GDM1 (cell line): ENCODE measurements around the gene PPIB.
"Not testable (repeated sequence)": the region's sequence is repeated elsewhere in the genome, so short reads cannot be mapped to it uniquely, and the experiment has no call there.

Experiments used
- DNase-seq: peaks from one replicate; lab custom pipeline; 2025; lab: John Stamatoyannopoulos, UW

Gene PPIB

DNA sequence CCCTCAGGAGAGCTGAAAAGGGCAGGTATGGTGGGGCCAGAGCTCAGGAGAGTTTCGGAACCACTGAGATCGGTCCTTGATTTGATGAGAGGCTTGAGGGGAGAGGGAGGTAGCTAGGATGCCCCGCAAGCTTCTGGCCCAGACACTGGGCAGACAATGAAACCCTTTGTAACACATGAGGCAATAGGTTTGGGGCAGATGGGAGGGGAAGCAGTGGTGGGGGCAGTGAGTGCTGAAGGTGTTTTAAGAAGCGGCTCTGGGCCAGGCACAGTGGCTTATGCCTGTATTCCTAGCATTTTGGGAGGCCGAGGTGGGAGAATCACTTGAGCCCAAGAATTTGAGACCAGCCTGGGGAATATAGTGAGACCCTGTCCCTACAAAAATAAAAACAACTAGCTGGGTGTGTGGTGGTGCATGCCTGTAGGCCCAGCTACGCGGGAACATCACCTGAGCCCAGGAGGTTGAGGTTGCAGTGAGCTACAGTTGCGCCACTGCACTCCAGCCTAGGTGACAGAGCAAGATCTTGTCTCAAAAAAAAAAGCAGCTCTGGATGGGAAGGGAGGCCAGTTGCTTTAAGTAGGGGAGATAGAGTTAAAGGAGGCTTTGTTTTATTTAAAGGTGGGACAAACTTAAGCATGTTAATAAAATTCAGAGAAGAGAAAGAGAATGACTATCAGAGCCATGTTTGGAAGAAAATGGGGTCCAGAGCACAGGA, 20.9 kb downstream of the PPIB start:
- DNase-seq: no peak

- no peak for DNase-seq
Observed at GRCh38 chr15:64138331-64138941, 24.4 kb downstream of the PPIB start.

GRCh38 chr15:64137226-64137833, 25.5 kb downstream of the PPIB start:
- no peak for DNase-seq

- DNase-seq: no peak
Observed at GRCh38 chr15:64136347-64136746, 26.5 kb downstream of the PPIB start.

GRCh38 chr15:64134345-64134829, 28.4 kb downstream of the PPIB start:
- DNase-seq: no peak

GRCh38 chr15:64133623-64134344, 29.0 kb downstream of the PPIB start:
- DNase-seq: no peak

DNA sequence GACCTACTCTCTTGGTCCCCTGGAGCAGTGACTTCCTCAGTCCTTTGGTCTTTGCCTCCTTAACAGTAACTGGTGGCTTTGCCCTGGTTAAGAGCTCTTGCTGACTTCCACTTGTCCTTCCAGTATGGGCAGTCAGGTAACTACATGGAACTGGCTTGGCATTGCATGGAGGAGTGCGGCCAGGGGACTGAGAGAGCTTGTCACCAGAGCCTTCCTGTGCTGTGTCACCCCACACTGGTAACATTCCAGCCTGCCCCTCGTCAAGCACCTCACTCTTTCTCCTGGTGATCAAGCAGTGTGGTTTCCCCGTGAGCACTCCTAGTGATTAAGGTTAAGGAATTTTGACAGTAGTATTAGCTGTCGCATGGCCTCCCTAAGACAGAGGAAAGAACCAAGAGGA, 30.6 kb downstream of the PPIB start:
- DNase-seq: no peak

DNA sequence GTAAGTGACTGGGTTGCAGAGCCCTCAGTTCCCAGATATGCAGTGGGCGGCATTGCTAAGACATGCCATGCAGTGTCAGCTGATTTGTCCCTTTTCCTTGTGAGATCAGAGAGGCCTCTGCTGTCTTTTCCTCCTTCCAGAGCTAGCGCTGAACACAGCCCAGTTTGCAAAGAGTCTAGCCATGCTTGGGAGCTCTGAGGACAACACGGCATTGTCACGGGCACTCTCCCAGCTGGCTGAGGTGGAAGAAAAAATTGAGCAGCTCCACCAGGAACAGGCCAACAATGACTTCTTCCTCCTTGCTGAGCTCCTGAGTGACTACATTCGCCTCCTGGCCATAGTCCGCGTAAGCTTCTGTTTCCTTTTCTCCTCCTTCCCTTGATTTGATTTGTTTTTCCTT, 31.3 kb downstream of the PPIB start:
- no peak for DNase-seq

DNA sequence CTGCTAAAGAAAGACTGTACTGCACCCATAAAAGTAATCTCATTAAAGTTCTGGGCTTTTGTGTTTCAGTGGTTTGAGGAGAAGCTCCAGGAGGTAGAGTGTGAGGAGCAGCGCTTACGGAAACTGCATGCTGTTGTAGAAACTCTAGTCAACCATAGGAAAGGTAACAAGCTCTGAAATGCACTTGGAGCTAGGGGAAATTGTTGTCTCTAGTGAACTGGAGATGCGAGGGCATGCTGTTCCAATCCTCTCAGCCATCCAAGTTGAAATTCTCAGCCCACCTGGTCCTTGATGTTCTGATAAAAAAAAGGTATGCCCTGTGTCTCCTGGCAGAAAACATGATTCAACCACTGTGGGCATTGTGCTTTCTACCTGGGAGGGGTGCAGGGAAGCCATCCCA, 32.7 kb downstream of the PPIB start:
- no peak for DNase-seq

- DNase-seq: no peak
Observed at GRCh38 chr15:64127521-64128270, 35.1 kb downstream of the PPIB start.

GRCh38 chr15:64125978-64126377, 36.8 kb downstream of the PPIB start:
- DNase-seq: no peak

DNA sequence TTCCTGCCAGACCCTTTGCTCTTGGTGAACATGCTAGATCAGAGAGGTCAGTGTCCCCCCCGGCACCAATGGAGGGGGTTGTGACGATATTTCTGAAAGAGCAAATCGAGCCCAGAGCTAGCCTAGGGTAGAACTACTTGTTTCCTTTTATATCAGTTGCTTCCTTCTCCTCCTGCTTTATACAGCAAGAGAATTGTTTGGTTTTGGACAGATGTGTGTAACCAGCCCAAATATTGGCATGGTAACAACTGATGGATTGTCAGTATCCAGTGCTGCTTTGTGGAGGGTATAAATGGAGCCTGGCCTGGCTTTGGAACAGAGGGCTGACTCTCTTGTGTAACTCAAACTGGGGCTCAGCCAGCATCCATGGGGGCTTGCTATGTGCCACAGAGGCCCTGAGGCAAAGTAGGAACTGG, 39.9 kb downstream of the PPIB start:
- DNase-seq: no peak

DNA sequence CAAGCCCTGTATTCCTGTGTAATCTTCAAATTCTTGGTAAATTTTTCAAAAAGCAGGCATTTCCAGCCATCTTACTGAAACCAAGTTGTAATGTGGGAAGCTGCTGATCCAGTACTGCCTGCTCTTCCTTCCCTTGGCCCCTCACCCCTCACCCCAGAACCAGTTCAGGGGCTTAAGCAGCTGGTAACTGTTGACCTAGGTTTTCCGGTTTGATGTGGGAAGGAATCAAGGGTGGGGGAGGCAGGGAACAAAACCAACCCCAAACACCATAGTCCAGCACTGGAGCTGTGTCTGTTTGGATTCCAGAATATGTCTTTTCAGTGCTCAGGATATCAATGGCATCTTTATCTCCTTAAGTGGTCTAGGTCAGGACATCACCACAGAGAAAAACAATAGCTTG, 40.4 kb downstream of the PPIB start:
- DNase-seq: no peak

GRCh38 chr15:64121614-64122013, 41.2 kb downstream of the PPIB start:
- DNase-seq: no peak

- DNase-seq: not testable (repeated sequence)
Observed at GRCh38 chr15:64120322-64120721, 42.5 kb downstream of the PPIB start.

DNA sequence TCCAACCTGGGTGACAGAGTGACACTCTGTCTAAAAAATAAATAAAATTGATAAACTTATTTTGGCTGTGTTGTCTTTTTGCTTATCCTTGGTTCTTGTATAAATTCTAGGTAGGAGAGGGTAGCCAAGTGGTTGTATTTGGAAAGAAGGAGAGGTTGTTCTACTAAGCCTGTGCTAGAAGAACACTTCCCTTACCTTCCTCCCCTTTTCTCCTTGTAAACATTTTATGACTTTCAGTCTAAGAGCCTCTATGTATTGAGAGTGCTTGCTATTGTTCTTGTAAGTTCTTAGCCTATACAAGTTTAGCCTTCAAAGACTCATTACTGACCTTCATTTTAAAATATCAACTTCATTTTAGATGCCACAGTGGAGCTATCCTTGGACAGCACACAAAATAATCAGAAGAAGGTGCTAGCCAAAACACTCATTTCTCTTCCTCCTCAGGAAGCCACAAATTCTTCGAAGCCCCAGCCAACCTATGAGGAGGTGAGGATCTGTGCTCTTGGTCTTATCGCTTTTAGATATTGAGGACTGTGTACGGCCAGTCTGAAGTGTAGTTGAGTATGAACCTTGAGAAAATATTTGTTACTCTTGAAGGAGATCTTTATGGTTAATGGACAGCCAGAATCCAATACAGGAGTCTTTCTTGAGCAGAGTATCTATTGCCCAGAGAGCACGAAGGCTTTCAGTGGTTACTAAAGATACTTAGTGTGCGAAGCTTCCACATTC, 44.9 kb downstream of the PPIB start:
- no peak for DNase-seq

DNA sequence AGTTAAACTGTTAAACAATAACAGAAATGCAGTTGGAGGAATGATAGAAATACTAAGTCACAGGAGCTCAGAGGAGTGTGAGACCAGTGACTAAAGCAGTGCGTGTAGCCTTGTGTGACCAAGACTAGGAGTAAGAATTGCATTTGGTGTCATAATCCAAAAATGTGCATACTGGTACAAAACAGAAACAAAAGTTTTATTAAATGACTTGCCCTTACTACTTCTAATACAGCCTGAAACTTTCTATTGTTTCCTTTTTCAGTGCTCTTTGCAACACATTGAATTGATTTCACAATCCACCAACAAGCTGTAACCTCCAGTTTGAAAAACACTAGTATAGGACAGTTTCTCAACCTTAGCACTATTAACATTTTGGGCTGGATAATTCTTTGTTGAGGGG, 49.9 kb downstream of the PPIB start:
- no peak for DNase-seq

DNA sequence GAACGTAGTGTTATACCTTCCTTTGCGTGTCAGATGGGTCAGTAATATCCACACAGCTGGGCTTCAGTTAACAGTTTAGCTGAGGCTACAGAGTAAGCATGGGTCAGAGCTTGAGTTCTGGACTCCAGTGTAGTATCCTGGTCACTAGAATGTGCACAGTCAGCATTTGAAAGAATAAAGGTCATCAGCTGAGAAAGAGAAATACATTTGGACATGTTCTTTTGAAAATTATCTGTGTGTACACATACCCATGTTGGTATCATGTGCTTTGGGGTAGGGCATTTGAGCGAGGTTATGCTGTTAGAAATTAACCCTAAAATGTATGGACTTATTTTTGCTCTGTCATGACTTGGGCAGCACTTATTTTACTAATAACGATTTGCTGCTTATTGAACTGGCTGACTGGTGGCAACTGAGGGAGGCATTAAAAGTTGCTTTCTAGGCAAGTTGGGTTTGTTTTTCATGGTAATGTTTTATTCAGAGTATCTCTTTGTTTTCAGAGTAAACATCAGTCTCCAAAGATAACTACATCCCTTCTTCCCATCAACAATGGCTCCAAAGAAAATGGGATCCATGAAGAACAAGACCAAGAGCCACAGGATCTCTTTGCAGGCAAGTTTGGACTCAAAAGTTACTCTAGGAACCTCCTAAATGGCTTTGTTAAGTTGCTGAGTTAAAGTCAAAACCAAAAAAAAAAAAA, 50.6 kb downstream of the PPIB start:
- DNase-seq: no peak

DNA sequence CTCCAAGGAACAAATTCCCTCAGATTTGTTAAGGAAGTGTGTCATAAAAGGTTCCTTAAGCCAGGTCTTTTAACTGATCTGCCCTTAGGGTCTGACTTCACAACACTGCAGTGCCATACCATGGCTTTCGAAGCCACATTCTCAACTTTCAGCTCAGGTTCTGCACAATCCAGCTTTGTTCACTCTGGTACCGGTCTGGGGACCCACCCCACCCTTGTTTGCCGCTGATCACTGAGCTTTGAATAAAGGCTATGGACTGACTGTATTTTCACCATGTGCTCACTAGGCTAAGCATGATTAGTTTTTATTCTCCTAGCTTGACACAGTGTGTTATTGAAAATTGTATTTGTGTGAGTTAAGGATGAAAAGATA, 51.2 kb downstream of the PPIB start:
- no peak for DNase-seq

- DNase-seq: no peak
Observed at GRCh38 chr15:64110950-64111678, 51.7 kb downstream of the PPIB start.
